Measurements from ENCODE around the gene CBX5. TPM values are rescaled to one million over a fixed set of nuclear protein-coding genes. Genes with fewer than 3 reads are reported as not detected.

Gene CBX5
- total RNA-seq, 2 experiments from 2014 or later = 125 to 128 TPM

DNA sequence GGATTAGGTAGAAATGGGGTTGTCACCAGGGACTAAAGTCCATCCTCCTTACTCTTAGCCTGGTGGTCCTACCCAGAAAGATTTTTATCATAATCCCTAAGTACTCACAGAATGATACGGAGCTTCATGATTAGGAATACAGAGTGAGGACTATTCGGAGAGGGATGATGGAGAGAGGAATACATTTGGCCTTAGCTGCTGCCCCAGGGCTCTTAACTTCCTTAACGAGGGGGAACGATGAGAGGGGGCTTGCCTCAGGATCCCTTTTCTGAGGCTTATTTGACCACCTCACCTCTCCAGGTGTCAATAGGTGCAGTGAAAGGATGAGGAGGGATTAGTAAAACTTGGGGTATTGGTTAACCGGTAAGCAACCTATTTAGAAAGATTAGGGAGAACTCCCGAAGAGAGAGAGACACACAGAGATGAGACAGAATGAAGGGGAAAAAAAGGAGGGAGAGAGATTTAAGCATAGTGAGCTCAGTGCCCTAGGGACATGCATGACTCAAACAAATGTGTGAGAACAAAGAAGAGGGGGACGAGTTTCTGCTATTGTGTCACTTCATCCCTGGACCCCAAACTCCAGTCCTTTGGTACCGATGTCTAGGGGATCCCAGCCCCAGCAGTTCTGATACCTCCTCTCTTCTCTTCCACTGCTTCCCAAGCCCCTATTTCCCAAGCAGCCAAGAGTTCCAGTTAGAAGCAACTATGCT lies 19.7 kb upstream of the CBX5 start:
- CTCF ChIA-PET = interaction anchor here (0.7 to 3.5 kb wide), 10 partner anchors 8 to 140 kb away, joined by 4 to 14 read pairs (median 9); partner anchors contain the start of gene COPZ1
- Mint-ChIP-seq H3K27me3 (peaks cover 45% of the 10 kb centered on the region), H3K4me1 (ENCODE audit: low read depth) (peaks cover 10% of the 10 kb centered on the region), H3K27ac (no peak overlapping the region), H3K36me3 (ENCODE audit: low read depth) (no peaks in the 10 kb centered on the region), H3K4me3 (no peak overlapping the region), H3K9me3 (no peaks in the 10 kb centered on the region)
- intact Hi-C loops (cut with micrococcal nuclease) = no loop called here
- ATAC-seq = no peak
- TF ChIP-seq, protein P1, sequence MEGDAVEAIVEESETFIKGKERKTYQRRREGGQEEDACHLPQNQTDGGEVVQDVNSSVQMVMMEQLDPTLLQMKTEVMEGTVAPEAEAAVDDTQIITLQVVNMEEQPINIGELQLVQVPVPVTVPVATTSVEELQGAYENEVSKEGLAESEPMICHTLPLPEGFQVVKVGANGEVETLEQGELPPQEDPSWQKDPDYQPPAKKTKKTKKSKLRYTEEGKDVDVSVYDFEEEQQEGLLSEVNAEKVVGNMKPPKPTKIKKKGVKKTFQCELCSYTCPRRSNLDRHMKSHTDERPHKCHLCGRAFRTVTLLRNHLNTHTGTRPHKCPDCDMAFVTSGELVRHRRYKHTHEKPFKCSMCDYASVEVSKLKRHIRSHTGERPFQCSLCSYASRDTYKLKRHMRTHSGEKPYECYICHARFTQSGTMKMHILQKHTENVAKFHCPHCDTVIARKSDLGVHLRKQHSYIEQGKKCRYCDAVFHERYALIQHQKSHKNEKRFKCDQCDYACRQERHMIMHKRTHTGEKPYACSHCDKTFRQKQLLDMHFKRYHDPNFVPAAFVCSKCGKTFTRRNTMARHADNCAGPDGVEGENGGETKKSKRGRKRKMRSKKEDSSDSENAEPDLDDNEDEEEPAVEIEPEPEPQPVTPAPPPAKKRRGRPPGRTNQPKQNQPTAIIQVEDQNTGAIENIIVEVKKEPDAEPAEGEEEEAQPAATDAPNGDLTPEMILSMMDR (IDR thresholded peaks at IDR 0.05) = no peak
- DNase-seq = no peak
- POLR2A ChIA-PET = interaction anchor here (0.7 to 3.3 kb wide), 9 partner anchors 11 to 74 kb away, joined by 3 to 33 read pairs (median 4); partner anchors contain the start of gene HNRNPA1

DNA sequence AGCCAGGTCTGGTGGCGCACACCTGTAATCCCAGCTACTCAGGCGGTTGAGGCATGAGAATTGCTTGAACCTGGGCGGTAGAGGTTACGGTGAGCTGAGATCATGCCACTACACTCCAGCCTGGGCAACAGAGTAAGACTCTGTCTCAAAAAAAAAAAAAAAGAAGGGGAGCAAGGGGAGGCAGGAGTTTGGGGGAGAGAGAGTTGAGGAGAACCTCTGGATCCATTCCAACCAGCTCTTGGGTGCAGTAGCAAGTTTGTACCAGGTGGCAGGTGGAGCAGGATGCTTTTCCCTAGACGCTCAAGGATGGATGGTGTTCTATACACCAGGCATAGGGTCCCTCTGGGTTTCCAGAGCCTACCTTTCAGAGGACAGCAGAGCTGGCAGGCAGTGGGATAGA lies 19.0 kb upstream of the CBX5 start:
- intact Hi-C loops (cut with micrococcal nuclease) = no loop called here
- ATAC-seq (no peak), DNase-seq (no peak)
- peaks cover 45% of the 10 kb centered on the region for H3K27me3 Mint-ChIP-seq
- no peak overlapping the region for H3K4me3 Mint-ChIP-seq
- H3K9me3 Mint-ChIP-seq = no peaks in the 10 kb centered on the region
- no peaks in the 10 kb centered on the region for H3K36me3 Mint-ChIP-seq (ENCODE audit: low read depth)
- TF ChIP-seq, protein P1 (IDR thresholded peaks at IDR 0.05) = no peak
- ChIA-PET CTCF (interaction anchor here (0.7 to 3.5 kb wide), 11 partner anchors 11 to 141 kb away, joined by 3 to 14 read pairs (median 9); partner anchors contain the start of gene COPZ1), POLR2A (interaction anchor here (0.7 to 3.3 kb wide), 7 partner anchors 10 to 75 kb away, joined by 3 to 33 read pairs (median 6); partner anchors contain the start of gene HNRNPA1)
- H3K27ac Mint-ChIP-seq = no peak overlapping the region
- H3K4me1 Mint-ChIP-seq (ENCODE audit: low read depth) = peaks cover 8% of the 10 kb centered on the region

DNA sequence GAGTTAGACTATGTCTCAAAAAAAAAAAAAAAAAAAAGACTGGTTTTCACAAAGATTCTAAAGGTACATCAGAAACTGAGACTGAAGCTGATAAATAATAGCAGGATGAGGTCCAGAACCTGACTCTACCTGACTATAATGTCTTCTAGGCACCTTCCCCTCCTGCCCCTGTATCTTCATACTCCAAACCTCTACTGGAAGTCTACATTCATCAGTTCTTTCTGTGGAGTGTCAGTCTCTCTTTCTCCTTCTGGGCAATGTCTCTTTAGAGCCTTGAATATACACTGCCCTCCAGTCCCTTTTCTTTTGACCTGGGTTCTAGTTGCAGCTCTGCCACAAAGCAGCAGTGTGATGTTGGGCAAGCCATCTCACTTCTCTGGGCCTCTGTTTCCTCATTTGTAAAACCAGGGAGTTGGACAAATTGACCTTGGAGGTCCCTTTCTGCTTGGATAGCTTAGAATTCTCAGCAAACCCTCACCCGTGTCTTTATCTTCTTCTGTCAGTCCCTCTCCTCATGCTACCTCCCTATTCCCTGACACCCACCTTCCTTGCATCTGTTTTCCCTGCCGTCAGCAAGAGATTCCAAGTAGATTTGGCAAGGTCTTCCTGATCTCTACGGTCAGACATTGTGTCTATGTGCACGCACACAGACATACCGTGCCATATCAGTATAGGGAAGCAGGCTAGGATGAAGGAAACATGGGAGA lies 16.6 kb upstream of the CBX5 start:
- H3K36me3 Mint-ChIP-seq (ENCODE audit: low read depth) = no peaks in the 10 kb centered on the region
- DNase-seq (no peak), ATAC-seq (no peak)
- ChIA-PET POLR2A (interaction anchor here (0.7 to 2.9 kb wide), 5 partner anchors 10 to 64 kb away, joined by 3 to 34 read pairs (median 4); partner anchors contain the start of gene COPZ1), CTCF (interaction anchor here (0.7 to 9.7 kb wide), 10 partner anchors 10 to 83 kb away, joined by 3 to 117 read pairs (median 8); partner anchors contain the start of gene COPZ1)
- H3K27ac Mint-ChIP-seq = no peak overlapping the region
- intact Hi-C loops (cut with micrococcal nuclease) = no loop called here
- TF ChIP-seq, protein P1 (IDR thresholded peaks at IDR 0.05) = no peak
- H3K4me1 Mint-ChIP-seq (ENCODE audit: low read depth) = peaks cover 7% of the 10 kb centered on the region
- peaks cover 31% of the 10 kb centered on the region for H3K27me3 Mint-ChIP-seq
- no peak overlapping the region for H3K4me3 Mint-ChIP-seq
- H3K9me3 Mint-ChIP-seq = no peaks in the 10 kb centered on the region

DNA sequence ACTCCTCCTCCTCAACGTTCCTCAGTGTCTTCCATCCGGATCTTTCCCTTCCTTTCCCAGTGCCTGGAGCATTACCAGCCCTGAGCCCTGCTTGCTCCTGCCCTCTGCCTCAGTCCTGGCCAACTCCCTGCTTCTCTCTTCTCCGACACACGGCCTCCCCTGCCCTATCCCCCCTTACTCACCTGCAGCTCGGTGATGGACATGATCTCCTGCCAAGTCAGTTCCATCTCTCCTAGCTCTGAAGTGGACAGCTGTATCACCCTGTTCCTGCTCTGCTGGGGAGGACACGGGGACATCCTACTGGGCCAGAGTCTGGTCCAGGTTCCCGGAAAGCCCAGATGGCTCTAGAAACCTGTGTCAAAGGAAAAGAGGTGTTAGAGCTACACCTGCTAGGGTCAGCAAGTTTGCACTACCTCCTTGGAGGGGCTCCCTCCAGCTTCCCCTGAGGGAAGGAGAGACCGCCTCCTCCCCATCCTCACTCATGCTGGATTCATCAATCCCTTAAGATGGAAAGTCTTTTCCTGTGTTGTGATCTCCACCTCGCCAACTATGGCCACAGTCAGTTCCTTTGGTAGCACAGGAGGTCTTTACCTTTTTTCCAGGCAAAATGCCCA lies 15.1 kb upstream of the CBX5 start:
- Mint-ChIP-seq H3K4me1 (ENCODE audit: low read depth) (peaks cover 4% of the 10 kb centered on the region), H3K4me3 (no peak overlapping the region), H3K9me3 (no peaks in the 10 kb centered on the region), H3K36me3 (ENCODE audit: low read depth) (no peaks in the 10 kb centered on the region), H3K27me3 (peaks cover 20% of the 10 kb centered on the region), H3K27ac (no peak overlapping the region)
- ChIA-PET CTCF (interaction anchor here (0.6 to 9.7 kb wide), 19 partner anchors 8 to 145 kb away, joined by 3 to 117 read pairs (median 7); partner anchors contain the start of gene COPZ1), POLR2A (interaction anchor here (0.7 to 5.6 kb wide), 7 partner anchors 9 to 64 kb away, joined by 3 to 44 read pairs (median 4); partner anchors contain the start of genes CBX5 and HNRNPA1)
- DNase-seq = no peak
- intact Hi-C loops (cut with micrococcal nuclease) = loop anchor here (5.0 kb wide), 2 partner anchors 67 to 87 kb away; partner anchors contain the start of genes GPR84 and ZNF385A
- no peak for ATAC-seq
- TF ChIP-seq, protein P1 (IDR thresholded peaks at IDR 0.05) = no peak

Data from activated CD8-positive, alpha-beta T cell treated with anti-CD3 and anti-CD28 coated beads for 36 hours (primary cell).